DLD1 (cell line): Measurements from ENCODE around the gene ZNF212.
"Not testable (repeated sequence)": the region's sequence is repeated elsewhere in the genome, so short reads cannot be mapped to it uniquely, and the experiment has no call there.

Experiments used
- in situ Hi-C: cut with HindIII; loops from 2 replicates; pipeline ENCODE4 v1.10.0; 2017; ENCODE audit warnings: low sequenced_read_pairs

Gene ZNF212

GRCh38 chr7:149218469-149219420, 20.7 kb upstream of the ZNF212 start:
- in situ Hi-C loops = no loop called here

GRCh38 chr7:149220534-149220933, 18.9 kb upstream of the ZNF212 start:
- in situ Hi-C loops = no loop called here

- in situ Hi-C loops = no loop called here
Observed at GRCh38 chr7:149223176-149223575, 16.3 kb upstream of the ZNF212 start.

GRCh38 chr7:149223761-149224160, 15.7 kb upstream of the ZNF212 start:
- in situ Hi-C loops = no loop called here

- in situ Hi-C loops = no loop called here
Observed at GRCh38 chr7:149224352-149224751, 15.1 kb upstream of the ZNF212 start.

GRCh38 chr7:149225106-149225505, 14.3 kb upstream of the ZNF212 start:
- in situ Hi-C loops = no loop called here

GRCh38 chr7:149225656-149226055, 13.8 kb upstream of the ZNF212 start:
- in situ Hi-C loops = no loop called here

- in situ Hi-C loops = not testable (repeated sequence)
Observed at GRCh38 chr7:149226366-149226765, 13.1 kb upstream of the ZNF212 start.

GRCh38 chr7:149226840-149227494, 12.5 kb upstream of the ZNF212 start:
- in situ Hi-C loops = no loop called here

GRCh38 chr7:149228831-149229471, 10.5 kb upstream of the ZNF212 start:
- in situ Hi-C loops = no loop called here

- in situ Hi-C loops = no loop called here
Observed at GRCh38 chr7:149229526-149229925, 9.9 kb upstream of the ZNF212 start.

- in situ Hi-C loops = no loop called here
Observed at GRCh38 chr7:149232362-149232761, 7.1 kb upstream of the ZNF212 start.

- in situ Hi-C loops = not testable (repeated sequence)
Observed at GRCh38 chr7:149233655-149234204, 5.7 kb upstream of the ZNF212 start.

- in situ Hi-C loops = no loop called here
Observed at GRCh38 chr7:149237502-149237901, 1.9 kb upstream of the ZNF212 start.

GRCh38 chr7:149238051-149238450, 1.4 kb upstream of the ZNF212 start:
- in situ Hi-C loops = no loop called here

- in situ Hi-C loops = no loop called here
Observed at GRCh38 chr7:149240637-149241036, 1.2 kb downstream of the ZNF212 start.

GRCh38 chr7:149241696-149242095, 2.2 kb downstream of the ZNF212 start:
- in situ Hi-C loops = no loop called here

- in situ Hi-C loops = no loop called here
Observed at GRCh38 chr7:149245244-149245643, 5.8 kb downstream of the ZNF212 start.

- in situ Hi-C loops = no loop called here
Observed at GRCh38 chr7:149245744-149246143, 6.3 kb downstream of the ZNF212 start.

GRCh38 chr7:149248777-149249176, 9.3 kb downstream of the ZNF212 start:
- in situ Hi-C loops = no loop called here

GRCh38 chr7:149250151-149250550, 10.7 kb downstream of the ZNF212 start:
- in situ Hi-C loops = not testable (repeated sequence)
